ENCODE measurements around the gene C10orf62.
"Not testable (repeated sequence)": the region's sequence is repeated elsewhere in the genome, so short reads cannot be mapped to it uniquely, and the experiment has no call there.

C10orf62 gene

GRCh38 chr10:97561386-97562077 is 28.0 kb upstream of the C10orf62 start:
- H3K4me3 ChIP-seq (ENCODE audit: severe bottlenecking); H3K4me1 ChIP-seq (ENCODE audit: insufficient read depth, poor library complexity, severe bottlenecking); H3K27me3 ChIP-seq (ENCODE audit: insufficient read depth, poor library complexity, severe bottlenecking); H3K36me3 ChIP-seq (ENCODE audit: low read depth); ATAC-seq (ENCODE audit: low read depth); H3K9me3 ChIP-seq (ENCODE audit: severe bottlenecking); H3K27ac ChIP-seq (ENCODE audit: poor library complexity, severe bottlenecking); DNase-seq (ENCODE audit: low spot score): not testable (repeated sequence)

DNA sequence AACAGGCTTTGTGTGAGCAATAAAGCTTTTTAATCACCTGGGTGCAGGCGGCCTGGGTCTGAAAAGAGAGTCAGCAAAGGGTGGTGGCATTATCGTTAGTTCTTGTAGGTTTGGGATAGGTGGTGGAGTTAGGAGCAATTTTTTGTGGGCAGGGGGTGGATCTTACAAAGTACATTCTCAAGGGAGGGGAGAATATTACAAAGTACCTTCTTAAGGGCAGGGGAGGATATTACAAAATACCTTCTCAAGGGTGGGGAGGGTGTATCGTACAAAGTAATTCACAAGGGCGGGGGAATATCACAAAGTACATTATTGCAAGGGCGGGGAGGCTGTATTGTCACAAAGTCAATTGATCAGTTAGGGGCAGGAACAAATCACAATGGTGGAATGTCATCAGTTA is 27.2 kb upstream of the C10orf62 start:
- H3K4me3 ChIP-seq (ENCODE audit: severe bottlenecking); ATAC-seq (ENCODE audit: low read depth); H3K4me1 ChIP-seq (ENCODE audit: insufficient read depth, poor library complexity, severe bottlenecking); H3K36me3 ChIP-seq (ENCODE audit: low read depth); H3K9me3 ChIP-seq (ENCODE audit: severe bottlenecking); H3K27me3 ChIP-seq (ENCODE audit: insufficient read depth, poor library complexity, severe bottlenecking); DNase-seq (ENCODE audit: low spot score); H3K27ac ChIP-seq (ENCODE audit: poor library complexity, severe bottlenecking): not testable (repeated sequence)

DNA sequence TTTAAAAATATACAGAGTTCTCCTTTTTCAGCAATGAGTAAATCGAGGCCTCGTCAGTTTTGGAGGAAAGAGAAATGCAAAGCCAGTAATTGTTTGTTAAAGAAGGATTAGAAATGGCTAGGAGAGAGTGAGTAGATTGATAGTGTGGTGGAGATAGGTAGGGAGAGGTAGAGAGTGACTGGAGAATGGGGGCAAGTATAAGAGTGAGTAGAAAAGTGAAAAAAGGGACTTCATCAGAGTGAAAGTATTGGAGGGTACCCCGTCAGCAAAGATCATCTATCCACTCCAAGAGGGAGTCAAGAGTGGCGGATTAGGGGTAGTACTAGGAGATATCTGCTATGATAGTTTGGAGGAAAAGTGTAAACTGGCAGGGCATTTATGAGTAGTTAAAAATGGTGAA is 26.2 kb upstream of the C10orf62 start:
- TF ChIP-seq, protein P1, sequence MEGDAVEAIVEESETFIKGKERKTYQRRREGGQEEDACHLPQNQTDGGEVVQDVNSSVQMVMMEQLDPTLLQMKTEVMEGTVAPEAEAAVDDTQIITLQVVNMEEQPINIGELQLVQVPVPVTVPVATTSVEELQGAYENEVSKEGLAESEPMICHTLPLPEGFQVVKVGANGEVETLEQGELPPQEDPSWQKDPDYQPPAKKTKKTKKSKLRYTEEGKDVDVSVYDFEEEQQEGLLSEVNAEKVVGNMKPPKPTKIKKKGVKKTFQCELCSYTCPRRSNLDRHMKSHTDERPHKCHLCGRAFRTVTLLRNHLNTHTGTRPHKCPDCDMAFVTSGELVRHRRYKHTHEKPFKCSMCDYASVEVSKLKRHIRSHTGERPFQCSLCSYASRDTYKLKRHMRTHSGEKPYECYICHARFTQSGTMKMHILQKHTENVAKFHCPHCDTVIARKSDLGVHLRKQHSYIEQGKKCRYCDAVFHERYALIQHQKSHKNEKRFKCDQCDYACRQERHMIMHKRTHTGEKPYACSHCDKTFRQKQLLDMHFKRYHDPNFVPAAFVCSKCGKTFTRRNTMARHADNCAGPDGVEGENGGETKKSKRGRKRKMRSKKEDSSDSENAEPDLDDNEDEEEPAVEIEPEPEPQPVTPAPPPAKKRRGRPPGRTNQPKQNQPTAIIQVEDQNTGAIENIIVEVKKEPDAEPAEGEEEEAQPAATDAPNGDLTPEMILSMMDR (IDR thresholded peaks at IDR 0.05; ENCODE audit: poor library complexity, severe bottlenecking) = no peak
- H3K4me3 ChIP-seq (ENCODE audit: severe bottlenecking) = no peak overlapping the region
- no peak overlapping the region for H3K27ac ChIP-seq (ENCODE audit: poor library complexity, severe bottlenecking)
- no peak for DNase-seq (ENCODE audit: low spot score)
- no peaks in the 10 kb centered on the region for H3K9me3 ChIP-seq (ENCODE audit: severe bottlenecking)
- no peaks in the 10 kb centered on the region for H3K27me3 ChIP-seq (ENCODE audit: insufficient read depth, poor library complexity, severe bottlenecking)
- ATAC-seq (ENCODE audit: low read depth) = no peak
- H3K4me1 ChIP-seq (ENCODE audit: insufficient read depth, poor library complexity, severe bottlenecking) = peaks cover 6% of the 10 kb centered on the region
- H3K36me3 ChIP-seq (ENCODE audit: low read depth) = no peaks in the 10 kb centered on the region

- H3K4me3 ChIP-seq (ENCODE audit: severe bottlenecking) = no peak overlapping the region
- ATAC-seq (ENCODE audit: low read depth) = no peak
- no peaks in the 10 kb centered on the region for H3K9me3 ChIP-seq (ENCODE audit: severe bottlenecking)
- peaks cover 6% of the 10 kb centered on the region for H3K4me1 ChIP-seq (ENCODE audit: insufficient read depth, poor library complexity, severe bottlenecking)
- H3K27me3 ChIP-seq (ENCODE audit: insufficient read depth, poor library complexity, severe bottlenecking) = no peaks in the 10 kb centered on the region
- TF ChIP-seq, protein P1 (IDR thresholded peaks at IDR 0.05; ENCODE audit: poor library complexity, severe bottlenecking) = no peak
- no peak for DNase-seq (ENCODE audit: low spot score)
- H3K27ac ChIP-seq (ENCODE audit: poor library complexity, severe bottlenecking) = no peak overlapping the region
- no peaks in the 10 kb centered on the region for H3K36me3 ChIP-seq (ENCODE audit: low read depth)
These were observed 24.7 kb upstream of the C10orf62 start for GRCh38 chr10:97564776-97565175.

DNA sequence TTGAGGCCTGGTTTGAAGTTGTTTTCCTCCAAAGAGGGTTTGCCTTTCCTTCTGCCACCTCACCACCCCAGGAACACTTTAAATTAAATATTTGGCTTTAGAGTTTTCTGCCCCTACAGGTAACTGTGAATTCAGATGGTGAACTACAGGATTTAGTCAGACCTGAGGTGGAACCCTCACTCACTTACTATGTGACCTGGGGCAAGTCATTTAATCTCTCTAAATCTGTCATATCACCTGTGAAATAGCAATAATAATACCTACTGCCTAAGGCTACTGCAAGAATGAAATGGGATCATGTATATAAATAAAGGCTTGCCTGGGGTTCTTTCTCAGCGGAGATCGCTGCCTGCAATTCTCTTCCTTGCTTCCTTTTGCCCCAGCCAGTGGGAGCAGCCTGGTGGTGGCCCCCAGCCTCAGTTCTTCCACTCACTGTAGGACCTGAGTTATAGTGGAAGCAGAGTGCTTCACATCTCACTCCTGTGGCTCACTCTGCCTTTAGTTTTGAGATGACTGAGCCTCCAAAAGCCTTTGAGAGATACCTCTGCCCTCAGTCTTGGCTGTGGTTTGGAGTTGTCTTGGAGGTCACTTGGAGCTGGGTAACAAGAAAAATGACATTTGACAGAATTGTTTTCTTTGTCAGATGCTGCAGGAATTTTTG is 23.1 kb upstream of the C10orf62 start:
- Histone ChIP-seq H3K4me1 (ENCODE audit: insufficient read depth, poor library complexity, severe bottlenecking) (peaks cover 18% of the 10 kb centered on the region), H3K36me3 (ENCODE audit: low read depth) (no peaks in the 10 kb centered on the region), H3K9me3 (ENCODE audit: severe bottlenecking) (no peaks in the 10 kb centered on the region), H3K4me3 (ENCODE audit: severe bottlenecking) (no peak overlapping the region), H3K27me3 (ENCODE audit: insufficient read depth, poor library complexity, severe bottlenecking) (no peaks in the 10 kb centered on the region), H3K27ac (ENCODE audit: poor library complexity, severe bottlenecking) (peak overlapping the region; percentile 37)
- no peak for DNase-seq (ENCODE audit: low spot score)
- TF ChIP-seq, protein P1 (IDR thresholded peaks at IDR 0.05; ENCODE audit: poor library complexity, severe bottlenecking) = no peak
- peak; percentile 35; the same call in 2 of the 3 replicates for ATAC-seq (ENCODE audit: low read depth)

DNA sequence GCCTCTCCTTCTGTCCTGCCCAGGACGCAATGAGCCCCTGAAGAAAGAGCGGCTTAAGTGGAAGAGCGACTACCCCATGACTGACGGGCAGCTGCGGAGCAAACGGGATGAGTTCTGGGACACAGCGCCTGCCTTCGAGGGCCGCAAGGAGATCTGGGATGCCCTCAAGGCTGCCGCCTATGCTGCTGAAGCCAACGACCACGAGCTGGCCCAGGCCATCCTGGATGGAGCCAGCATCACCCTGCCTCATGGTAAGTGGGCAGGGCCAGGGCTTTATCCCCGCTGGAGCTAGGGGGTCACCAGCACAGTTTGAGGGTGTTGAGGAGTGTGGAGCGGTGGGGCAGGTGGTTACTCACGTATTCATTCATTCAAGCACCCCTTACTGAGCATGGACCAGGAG is 21.6 kb upstream of the C10orf62 start:
- Histone ChIP-seq H3K36me3 (ENCODE audit: low read depth) (no peaks in the 10 kb centered on the region), H3K4me1 (ENCODE audit: insufficient read depth, poor library complexity, severe bottlenecking) (peaks cover 31% of the 10 kb centered on the region), H3K27me3 (ENCODE audit: insufficient read depth, poor library complexity, severe bottlenecking) (no peaks in the 10 kb centered on the region), H3K4me3 (ENCODE audit: severe bottlenecking) (no peak overlapping the region), H3K27ac (ENCODE audit: poor library complexity, severe bottlenecking) (no peak overlapping the region), H3K9me3 (ENCODE audit: severe bottlenecking) (no peaks in the 10 kb centered on the region)
- DNase-seq (ENCODE audit: low spot score) = no peak
- no peak for ATAC-seq (ENCODE audit: low read depth)
- TF ChIP-seq, protein P1 (IDR thresholded peaks at IDR 0.05; ENCODE audit: poor library complexity, severe bottlenecking) = no peak

All from RWPE2 (cell line).